Measurements from ENCODE around the gene TRUB2.

GRCh38 chr9:128358090-128358489 lies 35.8 kb upstream of the TRUB2 start:
- TF ChIP-seq CTCF (IDR thresholded peaks at IDR 0.05 in 2 of 3, conservative IDR thresholded peaks at IDR 0.05 in 1 of 3; ENCODE audit: borderline replicate concordance in 1 of 3, insufficient read depth in 1 of 3, low read depth in 2 of 3, low read length in 2 of 3): no peak
- no peak for TF ChIP-seq POLR2A (IDR thresholded peaks at IDR 0.05; ENCODE audit: borderline replicate concordance, extremely low read depth, insufficient read depth, insufficient read length)
- TF ChIP-seq EGR1 (IDR thresholded peaks at IDR 0.05; ENCODE audit: low read depth): no peak
- no peak for TF ChIP-seq ZFX (IDR thresholded peaks at IDR 0.05)
- TF ChIP-seq POLR2AphosphoS5 (IDR thresholded peaks at IDR 0.05; ENCODE audit: low read depth, low read length): no peak
- no peak for TF ChIP-seq EZH2 (IDR thresholded peaks at IDR 0.05)
- no peak for TF ChIP-seq REST (IDR thresholded peaks at IDR 0.05; ENCODE audit: low read depth)

All from HCT116 (cell line).